OCI-LY7 (cell line): ENCODE measurements around the gene TSR3.

Source experiments
- EZH2phosphoT487 ChIP-seq: fragments of 200-600 bp; sonication (generic); IDR thresholded peaks from 2 replicates; pipeline ENCODE4 v1.6.1; 2018; ENCODE audit warnings: low read depth, borderline replicate concordance, mild to moderate bottlenecking, mixed run types, antibody characterized with exemption, low read length, moderate library complexity, mixed read lengths
- TF ChIP-seq, protein P1 (sequence below): fragments of 200-600 bp; sonication (generic); conservative IDR thresholded peaks from 2 replicates; pipeline ENCODE4 v1.5.1; 2014; ENCODE audit warnings: mild to moderate bottlenecking, antibody characterized with exemption, low read length, moderate library complexity, mixed read lengths

DNA sequence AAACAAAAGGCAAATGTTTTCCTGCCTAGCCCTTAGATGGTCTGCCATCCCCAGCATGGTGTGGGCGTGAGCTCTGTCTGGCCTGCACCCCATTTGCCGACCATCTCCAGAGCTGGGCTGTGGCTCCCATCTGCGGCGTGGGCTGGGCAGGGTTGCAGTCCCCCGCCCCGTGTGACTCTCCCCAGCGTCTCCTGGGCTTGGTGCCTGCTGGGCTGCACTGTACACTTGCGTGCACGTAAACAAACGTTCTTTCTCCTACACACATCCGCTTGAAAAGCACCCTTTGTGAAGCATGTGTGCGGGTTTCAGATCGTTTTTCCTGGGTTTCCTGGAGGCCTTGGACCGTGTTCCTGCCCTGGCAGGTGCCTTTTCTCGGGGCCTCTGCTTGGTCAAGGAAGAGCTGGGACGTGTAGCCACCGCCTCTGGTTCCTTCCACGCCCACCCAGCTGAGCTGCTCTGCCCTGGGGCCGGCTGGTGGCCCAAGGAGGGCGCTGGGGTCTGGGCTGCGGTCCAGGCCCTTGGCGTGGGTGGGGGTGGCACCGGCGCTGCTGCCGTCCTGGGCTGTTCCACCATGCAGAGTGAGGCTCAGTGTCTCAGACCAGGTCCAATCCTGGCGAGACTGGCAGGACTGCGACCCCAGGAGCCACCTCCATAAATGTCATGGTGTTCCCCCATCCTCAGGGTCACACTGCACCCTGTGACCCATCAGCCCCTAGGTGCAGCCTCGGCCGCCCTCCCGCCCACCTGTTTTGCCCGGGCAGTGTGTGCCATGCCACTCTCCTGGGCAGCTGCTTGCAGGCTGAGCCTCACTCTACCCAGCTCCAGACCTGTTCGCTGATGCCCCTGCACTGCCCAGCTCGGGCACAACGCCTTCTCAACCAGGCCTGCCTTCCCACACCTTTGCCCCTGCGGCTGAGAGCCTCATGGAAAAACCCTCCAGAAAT, 28.1 kb downstream of the TSR3 start:
- TF ChIP-seq, protein P1, sequence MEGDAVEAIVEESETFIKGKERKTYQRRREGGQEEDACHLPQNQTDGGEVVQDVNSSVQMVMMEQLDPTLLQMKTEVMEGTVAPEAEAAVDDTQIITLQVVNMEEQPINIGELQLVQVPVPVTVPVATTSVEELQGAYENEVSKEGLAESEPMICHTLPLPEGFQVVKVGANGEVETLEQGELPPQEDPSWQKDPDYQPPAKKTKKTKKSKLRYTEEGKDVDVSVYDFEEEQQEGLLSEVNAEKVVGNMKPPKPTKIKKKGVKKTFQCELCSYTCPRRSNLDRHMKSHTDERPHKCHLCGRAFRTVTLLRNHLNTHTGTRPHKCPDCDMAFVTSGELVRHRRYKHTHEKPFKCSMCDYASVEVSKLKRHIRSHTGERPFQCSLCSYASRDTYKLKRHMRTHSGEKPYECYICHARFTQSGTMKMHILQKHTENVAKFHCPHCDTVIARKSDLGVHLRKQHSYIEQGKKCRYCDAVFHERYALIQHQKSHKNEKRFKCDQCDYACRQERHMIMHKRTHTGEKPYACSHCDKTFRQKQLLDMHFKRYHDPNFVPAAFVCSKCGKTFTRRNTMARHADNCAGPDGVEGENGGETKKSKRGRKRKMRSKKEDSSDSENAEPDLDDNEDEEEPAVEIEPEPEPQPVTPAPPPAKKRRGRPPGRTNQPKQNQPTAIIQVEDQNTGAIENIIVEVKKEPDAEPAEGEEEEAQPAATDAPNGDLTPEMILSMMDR: no peak
- TF ChIP-seq EZH2phosphoT487: no peak
